22Rv1 (cell line): ENCODE measurements around the gene AIRE.

Source experiments
- H3K27ac ChIP-seq: fragments of 450-650 bp; 2 replicates; pipeline ENCODE4 v1.5.1; 2017
- ZFX ChIP-seq: fragments of 450-650 bp; IDR thresholded peaks from 2 replicates; pipeline ENCODE4 v1.6.1; 2017; ENCODE audit warnings: antibody characterized with exemption, borderline replicate concordance
- TF ChIP-seq, protein P1 (sequence below): fragments of 450-650 bp; IDR thresholded peaks from 2 replicates; pipeline ENCODE4 v1.5.1; 2017; ENCODE audit warnings: mild to moderate bottlenecking

The AIRE gene

DNA sequence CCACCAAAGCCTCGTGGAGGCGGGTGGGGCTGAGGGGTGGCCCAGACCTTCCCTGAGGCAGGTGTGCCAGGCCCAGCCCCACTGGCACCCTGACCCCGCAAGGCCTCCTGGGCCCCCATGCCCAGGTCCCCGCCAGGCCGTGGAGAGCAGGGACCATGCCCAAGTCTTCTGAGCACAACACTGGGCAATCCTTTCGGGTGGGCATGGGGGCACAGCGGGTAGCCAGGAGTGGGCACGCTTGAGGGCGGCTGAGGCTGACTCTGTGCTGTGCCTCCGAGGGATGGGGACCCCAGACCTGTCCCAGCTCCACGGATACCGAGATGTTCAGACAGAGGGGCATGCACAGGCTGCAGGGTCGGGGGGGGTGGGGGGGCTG is 40.6 kb downstream of the AIRE start:
- TF ChIP-seq, protein P1, sequence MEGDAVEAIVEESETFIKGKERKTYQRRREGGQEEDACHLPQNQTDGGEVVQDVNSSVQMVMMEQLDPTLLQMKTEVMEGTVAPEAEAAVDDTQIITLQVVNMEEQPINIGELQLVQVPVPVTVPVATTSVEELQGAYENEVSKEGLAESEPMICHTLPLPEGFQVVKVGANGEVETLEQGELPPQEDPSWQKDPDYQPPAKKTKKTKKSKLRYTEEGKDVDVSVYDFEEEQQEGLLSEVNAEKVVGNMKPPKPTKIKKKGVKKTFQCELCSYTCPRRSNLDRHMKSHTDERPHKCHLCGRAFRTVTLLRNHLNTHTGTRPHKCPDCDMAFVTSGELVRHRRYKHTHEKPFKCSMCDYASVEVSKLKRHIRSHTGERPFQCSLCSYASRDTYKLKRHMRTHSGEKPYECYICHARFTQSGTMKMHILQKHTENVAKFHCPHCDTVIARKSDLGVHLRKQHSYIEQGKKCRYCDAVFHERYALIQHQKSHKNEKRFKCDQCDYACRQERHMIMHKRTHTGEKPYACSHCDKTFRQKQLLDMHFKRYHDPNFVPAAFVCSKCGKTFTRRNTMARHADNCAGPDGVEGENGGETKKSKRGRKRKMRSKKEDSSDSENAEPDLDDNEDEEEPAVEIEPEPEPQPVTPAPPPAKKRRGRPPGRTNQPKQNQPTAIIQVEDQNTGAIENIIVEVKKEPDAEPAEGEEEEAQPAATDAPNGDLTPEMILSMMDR: no peak
- no peak for TF ChIP-seq ZFX
- H3K27ac ChIP-seq: no peak overlapping the region

- H3K27ac ChIP-seq: no peak overlapping the region
Measured at GRCh38 chr21:44326716-44327602, 41.3 kb downstream of the AIRE start.

DNA sequence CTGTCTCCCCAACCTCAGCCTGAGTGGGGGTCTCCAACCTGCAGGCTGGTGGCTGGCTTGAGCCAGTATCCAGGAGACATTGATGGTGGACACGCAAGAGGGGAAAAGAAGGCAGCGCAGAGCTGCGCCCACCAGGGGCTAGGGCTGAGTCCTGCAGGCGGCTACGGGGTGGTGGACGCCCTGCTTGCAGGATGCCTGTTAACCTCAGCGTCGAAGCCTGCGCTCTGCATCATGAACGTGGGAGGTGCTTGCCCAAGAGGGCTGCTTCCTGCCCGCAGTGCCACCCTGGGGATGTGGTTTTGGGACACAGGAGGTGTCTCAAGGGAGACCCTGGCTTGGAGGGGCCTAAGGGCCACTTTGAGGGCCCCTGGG is 41.9 kb downstream of the AIRE start:
- H3K27ac ChIP-seq: no peak overlapping the region
- TF ChIP-seq, protein P1: no peak
- TF ChIP-seq ZFX: no peak

More at GRCh38 chr21:44326716-44327602, 41.3 kb downstream of the AIRE start:
- TF ChIP-seq, protein P1: no peak
- TF ChIP-seq ZFX: no peak

- TF ChIP-seq, protein P1: no peak
- TF ChIP-seq ZFX: no peak
- H3K27ac ChIP-seq: no peak overlapping the region
Measured at GRCh38 chr21:44328242-44328895, 42.7 kb downstream of the AIRE start.

DNA sequence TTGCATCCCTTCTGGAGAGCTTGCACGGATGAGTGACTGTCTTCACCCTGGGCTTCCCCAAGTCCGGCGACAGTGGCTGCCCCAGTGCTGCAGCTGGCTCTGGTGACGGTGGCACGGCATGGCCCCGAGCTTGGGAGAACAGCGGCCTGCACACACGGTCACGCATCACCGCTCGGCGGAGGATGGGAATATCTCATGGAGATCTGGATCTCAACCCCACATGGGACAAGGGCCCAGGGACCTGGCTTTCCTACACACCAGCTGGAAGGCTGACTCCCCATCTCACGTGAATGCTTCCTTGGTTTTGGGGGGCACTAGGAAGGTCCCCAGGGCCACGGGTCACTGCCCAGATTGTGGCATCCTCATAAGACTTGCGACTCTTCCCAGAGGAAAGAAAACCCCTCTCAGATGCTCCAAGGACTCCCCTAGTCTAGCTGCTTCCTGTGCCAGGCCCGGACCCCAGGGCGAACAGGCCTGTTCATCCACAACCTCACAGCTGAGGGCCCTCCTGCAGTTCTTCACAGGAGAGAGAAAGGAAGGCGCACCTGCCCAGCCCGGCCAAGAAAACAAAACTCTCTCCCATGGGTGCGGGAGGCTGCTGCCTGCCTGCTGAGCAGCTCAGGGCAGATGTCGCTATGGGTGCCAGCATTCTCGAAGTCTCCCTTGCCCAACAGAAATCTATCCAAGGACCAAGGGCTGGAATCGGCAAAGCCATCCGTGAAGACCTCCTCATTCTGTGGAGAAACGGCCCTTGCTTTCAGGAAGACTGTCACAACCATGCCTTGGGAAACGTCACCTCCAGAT is 43.6 kb downstream of the AIRE start:
- TF ChIP-seq ZFX: no peak
- TF ChIP-seq, protein P1: no peak
- H3K27ac ChIP-seq: no peak overlapping the region

DNA sequence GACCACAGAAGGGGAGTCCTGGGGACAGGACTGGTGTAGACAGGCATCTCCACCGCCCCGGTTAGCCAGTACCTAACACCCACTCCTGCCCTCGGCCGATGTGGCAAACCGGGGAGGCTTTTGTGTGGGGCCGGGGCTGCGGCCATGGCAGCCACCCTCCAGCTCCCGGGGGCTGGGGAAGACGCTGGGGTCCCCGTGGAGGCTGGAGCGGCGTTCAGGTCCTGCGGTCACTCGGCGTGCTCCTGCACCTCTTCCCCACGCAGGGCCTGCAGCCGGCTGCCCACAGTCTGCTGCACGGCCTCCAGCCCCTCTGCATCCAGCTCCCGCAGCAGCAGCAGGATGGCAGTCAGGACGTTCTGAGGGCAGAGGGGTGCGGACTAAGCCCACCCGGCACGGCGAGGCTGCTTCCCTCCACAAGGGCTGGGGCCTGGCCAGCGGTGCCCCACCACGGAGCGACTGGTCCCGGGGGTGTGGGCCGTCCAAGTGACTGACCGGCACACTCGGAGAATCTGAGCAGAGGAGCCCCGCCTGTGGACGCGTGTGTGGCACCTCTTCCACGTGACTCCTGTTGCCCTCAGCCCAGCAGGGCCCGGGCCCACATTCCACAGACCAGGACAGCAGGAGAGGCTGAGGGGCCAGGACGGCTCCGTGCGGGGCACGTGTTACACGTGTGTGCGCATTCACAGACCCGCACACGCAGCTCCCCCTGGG is 44.5 kb downstream of the AIRE start:
- TF ChIP-seq ZFX: no peak
- TF ChIP-seq, protein P1: no peak
- no peak overlapping the region for H3K27ac ChIP-seq
